K562 (cell line): Measurements from ENCODE around the gene DCLK1. TPM values are rescaled to one million over a fixed set of nuclear protein-coding genes. Genes with fewer than 3 reads are reported as not detected.

Experiments used
- PHF21A ChIP-seq: fragments of 450-650 bp; IDR thresholded peaks from 2 replicates; pipeline ENCODE4 v1.6.1; 2017; ENCODE audit warnings: low read depth, borderline replicate concordance
- polyA plus RNA-seq, 8 experiments: library from polyadenylated mRNA; depleted of rRNA in 4 of 8; stranded (reverse) in 5 of 8; unstranded in 3 of 8; fragments of >200 nt; fragmentation: Nextera tagmentation in 2 of 8; fragmentation: Illumina TruSeq in 1 of 8; extraction: Ambion mirVana in 2 of 8; extraction: Trizol in 1 of 8; gene quantifications; 2 replicates each; pipeline versions ENCODE4 v1.2.1 to v1.2.3, GENCODE V29; 2011 to 2014; ENCODE audit warnings: inconsistent platforms in 1 of 8, missing spikeins in 1 of 8
- total RNA-seq, 7 experiments: library from RNA; depleted of rRNA in 6 of 7; stranded (reverse); fragments of >200 nt in 6 of 7; fragmentation: Illumina TruSeq in 2 of 7; extraction: Trizol in 2 of 7; gene quantifications; 2 replicates each; pipeline versions ENCODE4 v1.2.1 to v1.2.3, GENCODE V29; 2011 to 2021; ENCODE audit warnings: low replicate concordance in 1 of 7
- TF ChIP-seq, protein P1 (sequence below): fragments of 200-800 bp; sonication (Bioruptor generic); IDR thresholded peaks from 2 replicates; pipeline ENCODE4 v1.6.1; 2016; ENCODE audit warnings: missing genetic modification characterization, missing compliant biosample characterization
- TF ChIP-seq, protein P2 (sequence below), 3 experiments: fragments of 200-800 bp in 1 of 3; fragments of 250-450 bp in 1 of 3; fragments of 450-650 bp in 1 of 3; sonication (Bioruptor Pico) in 1 of 3; sonication (Bioruptor generic) in 1 of 3; formaldehyde crosslinking in 1 of 3; IDR thresholded peaks; 2 replicates each; pipeline versions ENCODE4 v1.6.1 to v1.8.0; 2016 to 2022; ENCODE audit warnings: mild to moderate bottlenecking in 2 of 3, missing genetic modification characterization in 2 of 3, missing compliant biosample characterization in 1 of 3, moderate library complexity in 1 of 3

The DCLK1 gene
- total and polyA plus RNA-seq, 9 of the 15 experiments (the other 6 are each of a cell fraction or from before 2014, with no cell fraction given) = 0.07 TPM; not detected in 8

DNA sequence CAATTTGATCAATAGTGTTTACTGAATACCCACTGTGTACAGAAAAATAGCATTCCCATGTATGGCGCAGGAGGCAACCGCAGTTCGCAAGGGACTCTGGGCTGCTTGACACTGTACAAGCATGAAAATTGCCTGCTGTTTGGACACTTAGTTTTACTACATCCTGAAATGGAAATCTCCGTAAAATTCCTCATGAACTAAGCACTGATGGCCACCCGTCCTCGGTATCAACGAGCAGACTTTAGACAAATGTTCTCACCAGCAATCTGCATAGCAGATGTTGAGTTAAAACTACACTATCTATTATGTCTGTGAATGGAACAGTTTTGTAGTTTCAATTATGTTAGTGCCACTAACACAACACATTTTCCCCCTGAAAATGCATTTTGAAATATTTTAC lies 294.7 kb downstream of the DCLK1 start (continued):
- TF ChIP-seq, protein P1, sequence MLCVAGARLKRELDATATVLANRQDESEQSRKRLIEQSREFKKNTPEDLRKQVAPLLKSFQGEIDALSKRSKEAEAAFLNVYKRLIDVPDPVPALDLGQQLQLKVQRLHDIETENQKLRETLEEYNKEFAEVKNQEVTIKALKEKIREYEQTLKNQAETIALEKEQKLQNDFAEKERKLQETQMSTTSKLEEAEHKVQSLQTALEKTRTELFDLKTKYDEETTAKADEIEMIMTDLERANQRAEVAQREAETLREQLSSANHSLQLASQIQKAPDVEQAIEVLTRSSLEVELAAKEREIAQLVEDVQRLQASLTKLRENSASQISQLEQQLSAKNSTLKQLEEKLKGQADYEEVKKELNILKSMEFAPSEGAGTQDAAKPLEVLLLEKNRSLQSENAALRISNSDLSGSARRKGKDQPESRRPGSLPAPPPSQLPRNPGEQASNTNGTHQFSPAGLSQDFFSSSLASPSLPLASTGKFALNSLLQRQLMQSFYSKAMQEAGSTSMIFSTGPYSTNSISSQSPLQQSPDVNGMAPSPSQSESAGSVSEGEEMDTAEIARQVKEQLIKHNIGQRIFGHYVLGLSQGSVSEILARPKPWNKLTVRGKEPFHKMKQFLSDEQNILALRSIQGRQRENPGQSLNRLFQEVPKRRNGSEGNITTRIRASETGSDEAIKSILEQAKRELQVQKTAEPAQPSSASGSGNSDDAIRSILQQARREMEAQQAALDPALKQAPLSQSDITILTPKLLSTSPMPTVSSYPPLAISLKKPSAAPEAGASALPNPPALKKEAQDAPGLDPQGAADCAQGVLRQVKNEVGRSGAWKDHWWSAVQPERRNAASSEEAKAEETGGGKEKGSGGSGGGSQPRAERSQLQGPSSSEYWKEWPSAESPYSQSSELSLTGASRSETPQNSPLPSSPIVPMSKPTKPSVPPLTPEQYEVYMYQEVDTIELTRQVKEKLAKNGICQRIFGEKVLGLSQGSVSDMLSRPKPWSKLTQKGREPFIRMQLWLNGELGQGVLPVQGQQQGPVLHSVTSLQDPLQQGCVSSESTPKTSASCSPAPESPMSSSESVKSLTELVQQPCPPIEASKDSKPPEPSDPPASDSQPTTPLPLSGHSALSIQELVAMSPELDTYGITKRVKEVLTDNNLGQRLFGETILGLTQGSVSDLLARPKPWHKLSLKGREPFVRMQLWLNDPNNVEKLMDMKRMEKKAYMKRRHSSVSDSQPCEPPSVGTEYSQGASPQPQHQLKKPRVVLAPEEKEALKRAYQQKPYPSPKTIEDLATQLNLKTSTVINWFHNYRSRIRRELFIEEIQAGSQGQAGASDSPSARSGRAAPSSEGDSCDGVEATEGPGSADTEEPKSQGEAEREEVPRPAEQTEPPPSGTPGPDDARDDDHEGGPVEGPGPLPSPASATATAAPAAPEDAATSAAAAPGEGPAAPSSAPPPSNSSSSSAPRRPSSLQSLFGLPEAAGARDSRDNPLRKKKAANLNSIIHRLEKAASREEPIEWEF = no peak
- no peak for TF ChIP-seq PHF21A
- TF ChIP-seq, protein P2, sequence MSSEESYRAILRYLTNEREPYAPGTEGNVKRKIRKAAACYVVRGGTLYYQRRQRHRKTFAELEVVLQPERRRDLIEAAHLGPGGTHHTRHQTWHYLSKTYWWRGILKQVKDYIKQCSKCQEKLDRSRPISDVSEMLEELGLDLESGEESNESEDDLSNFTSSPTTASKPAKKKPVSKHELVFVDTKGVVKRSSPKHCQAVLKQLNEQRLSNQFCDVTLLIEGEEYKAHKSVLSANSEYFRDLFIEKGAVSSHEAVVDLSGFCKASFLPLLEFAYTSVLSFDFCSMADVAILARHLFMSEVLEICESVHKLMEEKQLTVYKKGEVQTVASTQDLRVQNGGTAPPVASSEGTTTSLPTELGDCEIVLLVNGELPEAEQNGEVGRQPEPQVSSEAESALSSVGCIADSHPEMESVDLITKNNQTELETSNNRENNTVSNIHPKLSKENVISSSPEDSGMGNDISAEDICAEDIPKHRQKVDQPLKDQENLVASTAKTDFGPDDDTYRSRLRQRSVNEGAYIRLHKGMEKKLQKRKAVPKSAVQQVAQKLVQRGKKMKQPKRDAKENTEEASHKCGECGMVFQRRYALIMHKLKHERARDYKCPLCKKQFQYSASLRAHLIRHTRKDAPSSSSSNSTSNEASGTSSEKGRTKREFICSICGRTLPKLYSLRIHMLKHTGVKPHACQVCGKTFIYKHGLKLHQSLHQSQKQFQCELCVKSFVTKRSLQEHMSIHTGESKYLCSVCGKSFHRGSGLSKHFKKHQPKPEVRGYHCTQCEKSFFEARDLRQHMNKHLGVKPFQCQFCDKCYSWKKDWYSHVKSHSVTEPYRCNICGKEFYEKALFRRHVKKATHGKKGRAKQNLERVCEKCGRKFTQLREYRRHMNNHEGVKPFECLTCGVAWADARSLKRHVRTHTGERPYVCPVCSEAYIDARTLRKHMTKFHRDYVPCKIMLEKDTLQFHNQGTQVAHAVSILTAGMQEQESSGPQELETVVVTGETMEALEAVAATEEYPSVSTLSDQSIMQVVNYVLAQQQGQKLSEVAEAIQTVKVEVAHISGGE (CRISPR knock-in tag; IDR thresholded peaks at IDR 0.05) = no peak
